Caco-2 (cell line): Measurements from ENCODE around the gene STON2. TPM values are rescaled to one million over a fixed set of nuclear protein-coding genes. Genes with fewer than 3 reads are reported as not detected.

Experiments
- BruUV-seq: library from RNA; stranded (reverse); fragments of 400-500 nt; replicated peaks from 2 replicates; lab custom pipeline; 2021; lab: Mats Ljungman, UMichigan
- CTCF ChIA-PET: fragments of 300-600 bp; sonication (Branson Sonifier 250); formaldehyde crosslinking; loops from one replicate; lab custom pipeline; 2022; ENCODE audit warnings: antibody characterized with exemption; lab: Charles Lee
- POLR2A ChIA-PET: fragments of 300-600 bp; sonication (Branson Sonifier 250); formaldehyde crosslinking; loops from one replicate; lab custom pipeline; 2022; ENCODE audit warnings: antibody characterized with exemption; lab: Charles Lee
- DNase-seq, 2 experiments: peaks; one replicate each; pipeline versions ENCODE4 v3.0.0 to v3.0.0-alpha.2; 2020 to 2022
- H3K27me3 ChIP-seq: replicated peaks from 2 replicates; pipeline ENCODE4 v1.6.0; 2011; ENCODE audit warnings: low read length; ENCODE audit not compliant: control insufficient read depth, insufficient read depth
- H3K36me3 ChIP-seq: 2 replicates; pipeline ENCODE4 v1.5.1; 2011; ENCODE audit warnings: low read length; ENCODE audit not compliant: control insufficient read depth, insufficient read depth
- H3K4me1 ChIP-seq: fragments of 250-450 bp; sonication (Bioruptor Pico); 2 replicates; pipeline ENCODE4 v1.5.1; 2020; ENCODE audit warnings: mild to moderate bottlenecking
- H3K4me3 ChIP-seq: 2 replicates; pipeline ENCODE4 v1.5.1; 2011; ENCODE audit warnings: low read depth, mild to moderate bottlenecking, control low read depth, low read length
- H3K9me3 ChIP-seq: fragments of 250-450 bp; sonication (Bioruptor Pico); 2 replicates; pipeline ENCODE4 v1.5.1; 2020; ENCODE audit warnings: mild to moderate bottlenecking, moderate library complexity
- H3K27ac Mint-ChIP-seq: one replicate; pipeline ENCODE4 v1.8.0; 2022; ENCODE audit warnings: mixed read lengths; ENCODE audit not compliant: unreplicated experiment
- H3K27me3 Mint-ChIP-seq: one replicate; pipeline ENCODE4 v1.8.0; 2022; ENCODE audit warnings: mixed read lengths; ENCODE audit not compliant: insufficient read depth, unreplicated experiment
- H3K36me3 Mint-ChIP-seq: one replicate; pipeline ENCODE4 v1.8.0; 2022; ENCODE audit warnings: mild to moderate bottlenecking, mixed read lengths; ENCODE audit not compliant: insufficient read depth, unreplicated experiment
- H3K4me1 Mint-ChIP-seq: one replicate; pipeline ENCODE4 v1.8.0; 2022; ENCODE audit warnings: low read depth, mixed read lengths; ENCODE audit not compliant: unreplicated experiment
- H3K4me3 Mint-ChIP-seq: one replicate; pipeline ENCODE4 v1.8.0; 2022; ENCODE audit warnings: mild to moderate bottlenecking, moderate library complexity, mixed read lengths; ENCODE audit not compliant: unreplicated experiment
- H3K9me3 Mint-ChIP-seq: one replicate; pipeline ENCODE4 v1.8.0; 2022; ENCODE audit warnings: mixed read lengths; ENCODE audit not compliant: unreplicated experiment
- CTCF ChIP-seq, 2 experiments: fragments of 200-600 bp in 1 of 2; IDR thresholded peaks; 1 replicate in 1 of 2; 2 replicates in 1 of 2; pipeline versions ENCODE4 v1.5.1 to v1.8.0; 2011 to 2022; ENCODE audit warnings: antibody characterized with exemption in 1 of 2, control low read depth in 1 of 2, inconsistent platforms in 1 of 2, low read depth in 1 of 2, low read length in 1 of 2, mild to moderate bottlenecking in 1 of 2, moderate library complexity in 1 of 2; ENCODE audit not compliant: insufficient read depth in 1 of 2, severe bottlenecking in 1 of 2, unreplicated experiment in 1 of 2
- intact Hi-C: fragments of 100-400 bp; cut with micrococcal nuclease; formaldehyde crosslinking; loops from one replicate; pipeline ENCODE4 v1.10.0; 2022; ENCODE audit not compliant: unreplicated experiment
- total RNA-seq: library from RNA; stranded (reverse); gene quantifications from 2 replicates; pipeline ENCODE4 v1.2.3, GENCODE V29; 2022

Gene STON2
- total RNA-seq, 1 experiment from 2014 or later = 43.5 TPM

GRCh38 chr14:81345781-81346180 lies 54.3 kb downstream of the STON2 start:
- intact Hi-C loops = no loop called here
- POLR2A ChIA-PET = no interaction called here
- H3K36me3 Mint-ChIP-seq = peaks cover 7% of the 10 kb centered on the region
- DNase-seq = no peak
- no peaks in the 10 kb centered on the region for H3K27me3 Mint-ChIP-seq
- H3K36me3 ChIP-seq = no peaks in the 10 kb centered on the region
- H3K9me3 Mint-ChIP-seq = no peaks in the 10 kb centered on the region
- no TSS peak for BruUV-seq
- H3K4me3 Mint-ChIP-seq = no peak overlapping the region
- no peaks in the 10 kb centered on the region for H3K27me3 ChIP-seq
- CTCF ChIA-PET = interaction anchor here (0.7 kb wide), 1 partner anchor 31 kb away, joined by 3 read pairs; no protein-coding TSS in a partner anchor
- H3K4me1 ChIP-seq = no peaks in the 10 kb centered on the region
- no peak overlapping the region for H3K27ac Mint-ChIP-seq
- no peaks in the 10 kb centered on the region for H3K4me1 Mint-ChIP-seq
- no peaks in the 10 kb centered on the region for H3K9me3 ChIP-seq
- TF ChIP-seq CTCF (IDR thresholded peaks at IDR 0.05; ENCODE audit: insufficient read depth in 1 of 2, low read depth in 1 of 2, low read length in 1 of 2, severe bottlenecking in 1 of 2, unreplicated experiment in 1 of 2) = no peak
- no peak overlapping the region for H3K4me3 ChIP-seq

GRCh38 chr14:81344481-81345160 lies 55.5 kb downstream of the STON2 start:
- no peaks in the 10 kb centered on the region for H3K27me3 Mint-ChIP-seq
- no peak overlapping the region for H3K4me3 Mint-ChIP-seq
- POLR2A ChIA-PET = no interaction called here
- CTCF ChIA-PET = no interaction called here
- Histone ChIP-seq H3K9me3 (no peaks in the 10 kb centered on the region), H3K4me3 (no peak overlapping the region), H3K27me3 (no peaks in the 10 kb centered on the region), H3K4me1 (no peaks in the 10 kb centered on the region), H3K36me3 (no peaks in the 10 kb centered on the region)
- H3K9me3 Mint-ChIP-seq = no peaks in the 10 kb centered on the region
- no TSS peak for BruUV-seq
- H3K27ac Mint-ChIP-seq = no peak overlapping the region
- TF ChIP-seq CTCF (IDR thresholded peaks at IDR 0.05; ENCODE audit: insufficient read depth in 1 of 2, low read depth in 1 of 2, low read length in 1 of 2, severe bottlenecking in 1 of 2, unreplicated experiment in 1 of 2) = no peak
- DNase-seq = no peak
- intact Hi-C loops = no loop called here
- H3K36me3 Mint-ChIP-seq = peaks cover 7% of the 10 kb centered on the region
- no peaks in the 10 kb centered on the region for H3K4me1 Mint-ChIP-seq

- no peaks in the 10 kb centered on the region for H3K27me3 ChIP-seq
- no peak for DNase-seq
- POLR2A ChIA-PET = no interaction called here
- H3K4me3 Mint-ChIP-seq = no peak overlapping the region
- no peaks in the 10 kb centered on the region for H3K36me3 ChIP-seq
- H3K4me1 Mint-ChIP-seq = no peaks in the 10 kb centered on the region
- peaks cover 7% of the 10 kb centered on the region for H3K36me3 Mint-ChIP-seq
- H3K27ac Mint-ChIP-seq = no peak overlapping the region
- no peaks in the 10 kb centered on the region for H3K27me3 Mint-ChIP-seq
- CTCF ChIA-PET = no interaction called here
- no peak for TF ChIP-seq CTCF (IDR thresholded peaks at IDR 0.05; ENCODE audit: insufficient read depth in 1 of 2, low read depth in 1 of 2, low read length in 1 of 2, severe bottlenecking in 1 of 2, unreplicated experiment in 1 of 2)
- no peaks in the 10 kb centered on the region for H3K9me3 Mint-ChIP-seq
- intact Hi-C loops = no loop called here
- H3K9me3 ChIP-seq = no peaks in the 10 kb centered on the region
- no peak overlapping the region for H3K4me3 ChIP-seq
- BruUV-seq = no TSS peak
- no peaks in the 10 kb centered on the region for H3K4me1 ChIP-seq
Observed at GRCh38 chr14:81343701-81344100, 56.4 kb downstream of the STON2 start.
